Right renal pelvis (tissue), 4 donors: ENCODE measurements around the gene RIMS1. TPM values are rescaled to one million over a fixed set of nuclear protein-coding genes. Genes with fewer than 3 reads are reported as not detected.

Experiments
- DNase-seq, 4 donors: peaks; one replicate each; pipeline ENCODE4 v3.0.0-alpha.2; 2013; ENCODE audit warnings: low read depth in 4 of 4, low spot score in 3 of 4, missing footprints in 1 of 4
- polyA plus RNA-seq, 4 donors: library from polyadenylated mRNA; unstranded; fragments of 120-200 nt; gene quantifications; one replicate each; pipeline ENCODE4 v1.2.1, GENCODE V29; 2013; ENCODE audit not compliant: insufficient read length in 4 of 4

The RIMS1 gene
- polyA plus RNA-seq, 4 donors: 2.0 to 5.1 (median 2.1) TPM

DNA sequence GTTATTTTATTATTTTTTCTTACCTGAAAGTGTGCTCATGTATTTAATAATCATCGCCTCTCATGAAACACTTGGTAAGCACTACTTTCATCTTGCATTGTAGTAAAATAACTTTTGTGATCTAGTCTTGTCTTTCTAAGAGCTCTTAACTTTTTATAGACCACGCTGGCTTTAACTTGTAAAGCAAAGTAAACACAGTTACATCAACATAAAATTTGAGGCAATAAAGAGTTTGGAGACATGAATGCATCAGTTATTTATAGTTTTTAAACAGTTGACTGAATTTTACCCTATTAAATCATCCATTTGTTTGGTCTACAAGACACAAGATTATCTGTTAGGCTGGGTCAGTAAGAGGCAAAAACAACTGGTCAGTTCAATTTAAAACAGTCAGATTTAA is 517.1 kb downstream of the RIMS1 start:
- no peak for DNase-seq

DNA sequence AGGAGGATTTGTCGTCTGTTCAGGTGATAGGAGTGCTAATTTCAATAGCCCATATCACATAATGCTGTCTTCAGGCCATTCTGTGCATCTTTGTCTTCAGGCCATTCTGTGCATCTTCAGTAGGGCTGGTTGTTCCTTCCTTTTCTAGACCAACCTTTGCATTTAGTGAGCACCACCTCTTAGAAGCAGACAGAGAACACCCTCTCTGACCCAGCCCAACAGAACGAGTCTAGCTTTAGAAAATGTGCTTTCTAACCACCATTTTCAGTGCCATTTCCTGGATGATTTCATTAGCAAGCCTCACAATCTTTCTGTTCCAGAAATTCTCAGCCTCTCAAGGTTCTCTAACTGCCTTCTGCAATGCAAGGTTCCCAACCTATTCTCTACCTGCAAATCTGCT is 520.2 kb downstream of the RIMS1 start:
- DNase-seq: no peak

DNA sequence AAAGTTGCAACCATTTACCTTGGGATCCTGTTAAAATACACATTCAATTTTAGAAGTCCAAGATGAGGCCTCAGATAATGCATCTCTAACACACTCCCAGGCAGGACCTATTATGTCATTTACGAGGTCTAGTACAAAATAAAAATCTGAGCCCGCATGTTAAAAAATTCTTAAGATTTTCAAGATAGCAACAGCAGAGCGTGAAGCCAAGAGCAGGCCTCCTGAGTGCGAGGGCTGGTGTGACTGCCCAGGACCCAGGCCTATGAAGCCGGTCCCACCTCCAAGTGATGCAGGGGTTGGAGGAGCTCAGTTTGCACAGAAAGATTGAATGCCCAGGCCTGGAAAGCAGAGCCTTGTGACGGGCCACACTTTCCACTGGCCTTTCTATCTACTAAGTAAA is 524.4 kb downstream of the RIMS1 start:
- DNase-seq: no peak

GRCh38 chr6:72411872-72412708 is 525.7 kb downstream of the RIMS1 start:
- peak; percentile 51 to 85 (median 58) for DNase-seq

GRCh38 chr6:72412709-72413044 is 526.3 kb downstream of the RIMS1 start:
- DNase-seq: no peak

DNA sequence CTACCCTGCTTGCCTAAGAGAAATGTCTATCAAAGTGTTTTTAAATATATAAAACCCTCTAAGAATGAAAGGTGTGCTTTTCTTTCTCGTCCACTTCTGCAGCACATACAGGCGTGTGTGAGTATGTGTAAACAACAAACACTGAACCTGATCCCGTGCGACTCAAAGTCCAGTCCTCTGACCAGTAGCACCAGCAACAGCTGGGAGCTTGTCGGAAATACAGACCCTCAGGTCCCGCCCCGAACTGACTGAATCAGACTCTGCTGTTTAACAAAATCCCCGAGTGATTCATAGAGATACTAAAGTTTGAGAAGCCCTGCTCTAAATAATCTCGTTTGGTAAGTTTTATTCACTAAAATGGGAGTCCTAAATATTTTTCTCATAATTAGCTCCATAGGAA is 527.5 kb downstream of the RIMS1 start:
- no peak for DNase-seq

- no peak for DNase-seq
Measured at GRCh38 chr6:72414657-72415056, 528.3 kb downstream of the RIMS1 start.

- DNase-seq: no peak
Measured at GRCh38 chr6:72416744-72417465, 530.6 kb downstream of the RIMS1 start.

DNA sequence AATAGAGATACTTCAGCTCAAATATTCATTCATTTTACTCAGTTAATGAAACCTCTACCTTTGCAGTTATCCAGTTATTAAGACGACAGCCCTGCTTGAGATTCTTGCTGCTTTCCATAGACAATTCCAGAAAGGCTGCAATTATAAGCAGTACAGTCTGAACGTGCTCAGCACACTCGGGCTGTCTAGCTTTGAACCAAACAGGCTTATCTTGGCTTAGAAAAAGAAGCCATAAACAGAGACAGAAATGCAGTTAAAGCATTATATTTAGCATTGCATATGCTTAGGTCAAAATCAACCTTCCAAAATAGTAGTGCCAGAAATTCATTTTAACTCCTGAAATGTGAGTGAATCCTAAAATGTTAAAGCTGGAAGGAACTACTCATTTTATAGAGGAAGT is 531.4 kb downstream of the RIMS1 start:
- DNase-seq: no peak

DNA sequence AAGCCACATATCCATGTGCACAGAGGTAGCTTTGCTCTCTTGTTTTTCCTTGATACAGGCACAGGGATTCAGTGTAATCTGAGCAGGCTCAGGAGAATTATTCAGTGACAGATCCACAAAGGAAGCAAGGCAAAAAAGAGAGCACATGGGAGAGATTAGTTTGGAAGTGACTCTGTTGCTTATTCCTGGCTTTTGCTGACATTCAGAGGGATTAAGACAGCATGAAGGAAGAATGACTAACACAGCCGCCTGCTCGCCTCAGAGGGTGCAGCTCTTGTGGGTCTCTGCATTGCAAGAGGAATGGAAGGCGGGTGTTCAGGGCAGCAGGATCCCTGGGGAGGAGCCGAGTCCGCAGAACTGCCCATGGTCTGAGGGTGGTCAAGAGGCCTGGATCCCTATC is 532.1 kb downstream of the RIMS1 start:
- DNase-seq: no peak

DNA sequence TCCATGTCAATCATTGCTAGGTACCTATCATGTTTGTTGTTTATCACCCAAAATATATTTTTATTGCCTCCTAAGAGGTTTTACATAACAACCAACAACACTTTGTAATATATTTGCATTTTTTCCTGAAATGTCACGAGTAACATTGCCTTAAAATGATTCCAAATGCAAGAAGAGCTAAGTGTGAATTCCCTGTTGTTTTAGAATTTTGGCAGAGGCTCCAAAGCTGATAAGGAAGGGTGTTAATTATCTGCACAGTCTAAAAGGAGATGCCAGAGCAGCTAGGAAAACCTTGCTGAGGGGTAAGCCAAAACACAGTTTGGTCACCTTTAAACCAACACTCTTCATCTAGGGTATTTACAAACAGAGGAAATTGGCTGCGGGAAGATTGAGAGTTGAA is 533.6 kb downstream of the RIMS1 start:
- DNase-seq: no peak

DNA sequence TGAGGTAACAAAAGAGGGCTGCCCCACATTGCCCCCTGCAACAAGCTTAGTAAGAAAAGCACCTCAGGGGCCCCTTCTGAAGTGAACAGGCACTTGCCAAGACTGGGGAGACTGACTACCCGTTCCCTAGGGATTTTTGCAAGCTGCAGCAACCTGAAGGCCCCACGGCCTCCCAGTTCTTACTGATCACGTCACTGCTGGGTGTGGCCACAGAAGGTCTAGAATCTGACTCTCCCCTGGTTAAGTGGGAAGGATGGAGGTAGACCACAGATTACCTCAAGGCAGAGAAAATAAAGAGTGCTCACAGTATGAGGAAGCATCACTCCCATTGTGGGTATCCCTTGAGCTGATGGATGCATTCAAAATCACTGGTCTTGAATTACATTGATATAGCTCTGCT is 534.1 kb downstream of the RIMS1 start:
- DNase-seq: no peak

DNA sequence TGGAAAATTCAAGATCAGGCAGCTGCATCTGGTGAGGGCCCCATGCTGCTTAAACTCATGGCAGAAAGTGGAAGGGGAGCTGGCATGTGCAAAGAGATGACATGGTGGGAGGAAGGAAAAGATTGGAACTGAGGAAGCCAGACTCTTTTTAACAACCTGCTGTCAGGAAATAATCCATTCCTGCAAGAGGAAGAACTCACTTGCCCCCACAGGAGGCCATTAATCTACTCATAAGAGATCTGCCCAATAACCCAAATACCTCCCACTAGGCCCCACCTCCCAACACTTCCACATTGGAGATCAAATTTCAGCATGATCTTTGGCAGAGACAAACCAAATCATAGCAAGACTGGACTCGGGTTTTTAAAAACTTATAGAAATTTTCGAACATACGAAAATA is 535.0 kb downstream of the RIMS1 start:
- no peak for DNase-seq

DNA sequence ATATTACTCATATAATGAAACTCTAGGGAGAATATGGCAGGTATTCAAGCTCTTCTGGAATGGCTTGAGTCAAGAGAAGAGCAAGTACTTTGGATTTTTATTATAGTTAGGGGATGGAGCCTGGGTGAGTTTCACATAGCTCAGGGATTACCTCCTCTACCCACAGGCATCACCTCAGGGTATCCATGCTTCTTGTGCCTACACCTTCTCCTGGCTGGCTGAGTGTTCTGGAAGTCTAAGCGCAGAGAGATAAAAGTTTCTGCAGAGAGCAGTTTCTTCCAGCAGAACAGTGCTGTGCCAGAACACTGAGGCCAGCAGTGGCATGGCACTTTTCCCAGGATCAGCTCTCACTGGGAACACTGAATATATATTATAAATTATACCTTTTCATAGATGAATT is 535.8 kb downstream of the RIMS1 start:
- DNase-seq: no peak

GRCh38 chr6:72424476-72424875 is 538.1 kb downstream of the RIMS1 start:
- DNase-seq: no peak

DNA sequence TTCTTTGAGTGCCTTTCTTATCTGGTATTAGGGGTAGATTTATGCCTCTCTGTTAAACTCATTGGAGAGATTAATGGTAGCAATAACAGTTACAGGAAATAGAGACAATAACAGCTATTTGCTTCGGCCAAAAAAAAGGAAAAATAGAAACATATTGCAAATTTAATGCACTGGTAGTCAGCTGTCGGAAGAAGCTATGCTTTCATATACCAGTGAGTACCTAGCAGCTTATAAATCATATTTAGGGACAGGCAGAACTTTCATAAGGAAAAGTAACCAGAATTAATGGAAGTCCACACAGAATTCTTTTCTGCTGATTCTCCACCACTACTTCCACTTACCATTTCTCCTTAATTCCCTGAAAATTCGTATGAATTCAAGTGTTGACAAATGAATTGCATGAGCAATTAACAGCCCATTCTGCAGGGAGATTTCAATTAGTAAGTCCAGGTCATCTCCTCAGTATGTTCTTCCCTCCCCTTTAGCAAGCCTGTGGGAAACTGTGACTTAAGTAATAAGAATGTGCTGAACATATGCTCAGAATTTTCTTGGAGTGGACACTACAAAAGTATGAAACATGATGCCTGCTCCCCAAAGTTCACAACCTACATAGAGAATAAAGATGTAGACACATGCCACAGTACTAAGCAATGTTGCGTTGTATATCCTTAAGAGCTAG is 538.8 kb downstream of the RIMS1 start:
- no peak for DNase-seq

GRCh38 chr6:72440611-72441010 is 554.3 kb downstream of the RIMS1 start:
- DNase-seq: no peak

- no peak for DNase-seq
Measured at GRCh38 chr6:72446430-72446829, 560.1 kb downstream of the RIMS1 start.
